Neural cell (in vitro differentiated cells): ENCODE results near the gene FAM9C.

Experiments used
- EP300 ChIP-seq: fragments of 450-650 bp; conservative IDR thresholded peaks from 2 replicates; pipeline ENCODE4 v1.6.1; 2014; ENCODE audit warnings: antibody characterized with exemption, mild to moderate bottlenecking, moderate library complexity; ENCODE audit not compliant: poor library complexity, severe bottlenecking
- POLR2AphosphoS5 ChIP-seq: IDR thresholded peaks from 2 replicates; pipeline ENCODE4 v1.6.1; 2012
- RAD21 ChIP-seq: fragments of 450-650 bp; conservative IDR thresholded peaks from 2 replicates; pipeline ENCODE4 v1.6.1; 2014; ENCODE audit warnings: antibody characterized with exemption, mild to moderate bottlenecking, moderate library complexity
- SMC3 ChIP-seq: fragments of 450-650 bp; conservative IDR thresholded peaks from 2 replicates; pipeline ENCODE4 v1.6.1; 2014; ENCODE audit warnings: antibody characterized with exemption, mild to moderate bottlenecking, moderate library complexity; ENCODE audit not compliant: poor library complexity
- TAF1 ChIP-seq: IDR thresholded peaks from 2 replicates; pipeline ENCODE4 v1.6.1; 2012; ENCODE audit warnings: low read depth
- TF ChIP-seq, protein P1 (sequence below): fragments of 450-650 bp; IDR thresholded peaks from 2 replicates; pipeline ENCODE4 v1.5.1; 2014; ENCODE audit warnings: antibody characterized with exemption, mild to moderate bottlenecking, moderate library complexity; ENCODE audit not compliant: poor library complexity, severe bottlenecking

DNA sequence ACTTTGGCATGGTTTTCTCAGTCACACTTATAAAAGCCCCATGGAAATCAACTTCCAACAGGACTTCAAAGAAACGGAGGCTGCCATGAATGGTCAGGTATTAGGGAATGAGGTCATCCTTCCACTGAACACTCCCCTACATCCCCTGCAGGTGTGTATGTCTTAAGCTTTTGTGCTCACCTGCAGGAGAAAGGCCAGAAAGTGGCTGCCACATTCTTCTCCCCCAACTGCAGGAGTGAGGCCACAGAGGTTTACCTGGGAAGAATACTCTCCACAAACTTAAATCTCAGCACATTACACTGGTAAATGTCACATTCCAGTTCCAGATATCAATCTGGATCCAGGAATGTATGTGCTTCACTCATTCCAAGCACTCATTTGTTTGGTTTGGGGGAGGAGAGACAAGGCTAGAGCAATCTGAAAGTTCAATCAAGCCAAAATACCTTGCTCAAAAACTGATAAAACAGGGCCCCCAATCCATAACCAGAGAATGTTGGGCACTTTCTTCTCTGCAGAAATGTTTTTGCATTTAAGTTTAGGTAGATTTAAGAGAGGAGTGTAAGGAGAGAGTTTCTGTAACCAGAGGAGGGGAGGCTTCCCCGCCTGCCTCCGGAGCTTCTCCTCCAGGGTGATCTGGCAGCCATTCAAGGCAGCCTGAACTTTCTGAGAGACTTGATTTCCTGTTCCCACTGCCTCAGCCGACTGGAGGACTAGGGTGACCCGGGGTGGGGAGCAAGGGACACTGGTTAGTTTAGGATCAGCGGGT, 15.4 kb downstream of the FAM9C start:
- TF ChIP-seq, protein P1, sequence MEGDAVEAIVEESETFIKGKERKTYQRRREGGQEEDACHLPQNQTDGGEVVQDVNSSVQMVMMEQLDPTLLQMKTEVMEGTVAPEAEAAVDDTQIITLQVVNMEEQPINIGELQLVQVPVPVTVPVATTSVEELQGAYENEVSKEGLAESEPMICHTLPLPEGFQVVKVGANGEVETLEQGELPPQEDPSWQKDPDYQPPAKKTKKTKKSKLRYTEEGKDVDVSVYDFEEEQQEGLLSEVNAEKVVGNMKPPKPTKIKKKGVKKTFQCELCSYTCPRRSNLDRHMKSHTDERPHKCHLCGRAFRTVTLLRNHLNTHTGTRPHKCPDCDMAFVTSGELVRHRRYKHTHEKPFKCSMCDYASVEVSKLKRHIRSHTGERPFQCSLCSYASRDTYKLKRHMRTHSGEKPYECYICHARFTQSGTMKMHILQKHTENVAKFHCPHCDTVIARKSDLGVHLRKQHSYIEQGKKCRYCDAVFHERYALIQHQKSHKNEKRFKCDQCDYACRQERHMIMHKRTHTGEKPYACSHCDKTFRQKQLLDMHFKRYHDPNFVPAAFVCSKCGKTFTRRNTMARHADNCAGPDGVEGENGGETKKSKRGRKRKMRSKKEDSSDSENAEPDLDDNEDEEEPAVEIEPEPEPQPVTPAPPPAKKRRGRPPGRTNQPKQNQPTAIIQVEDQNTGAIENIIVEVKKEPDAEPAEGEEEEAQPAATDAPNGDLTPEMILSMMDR: no peak
- TF ChIP-seq POLR2AphosphoS5 (no peak), SMC3 (no peak), TAF1 (no peak), RAD21 (no peak), EP300 (no peak)
